Testis (tissue), 3 donors: ENCODE results near the gene SNAPC5. TPM values are rescaled to one million over a fixed set of nuclear protein-coding genes. Genes with fewer than 3 reads are reported as not detected.
"Not testable (repeated sequence)": the region's sequence is repeated elsewhere in the genome, so short reads cannot be mapped to it uniquely, and the experiment has no call there.

Experiments
- DNase-seq: peaks from one replicate; pipeline ENCODE4 v3.0.0-alpha.2; 2019
- H3K27ac ChIP-seq, 2 donors: fragments of 200-600 bp; sonication (generic); one replicate each; pipeline ENCODE4 v1.5.1; 2019
- H3K27me3 ChIP-seq: fragments of 200-600 bp; sonication (generic); one replicate; pipeline ENCODE4 v1.5.1; 2019
- H3K36me3 ChIP-seq: fragments of 200-600 bp; sonication (generic); one replicate; pipeline ENCODE4 v1.5.1; 2017; ENCODE audit warnings: low read depth; ENCODE audit errors: missing control alignments
- H3K4me1 ChIP-seq: fragments of 200-600 bp; sonication (generic); one replicate; pipeline ENCODE4 v1.5.1; 2019
- H3K4me3 ChIP-seq, 2 donors: fragments of 200-600 bp; sonication (generic); one replicate each; pipeline ENCODE4 v1.5.1; 2017 to 2019
- H3K9me3 ChIP-seq: fragments of 200-600 bp; sonication (generic); one replicate; pipeline ENCODE4 v1.5.1; 2017
- POLR2A ChIP-seq: fragments of 450-650 bp; IDR thresholded peaks from one replicate; pipeline ENCODE4 v1.6.1; 2017; ENCODE audit warnings: antibody characterized with exemption, mild to moderate bottlenecking, moderate library complexity
- WGBS, 2 donors: methylation state at CpG; one replicate each; pipeline ENCODE4 v1.1.5; 2018; 5-methylcytosine and 5-hydroxymethylcytosine counted together
- intact Hi-C: fragments of 100-400 bp; cut with DNase I; formaldehyde crosslinking; loops from one replicate; pipeline ENCODE4 v1.15.1; 2023; ENCODE audit warnings: low total_unique reads
- polyA plus RNA-seq: library from polyadenylated mRNA; stranded (reverse); fragments of 350-450 nt; fragmentation: Illumina TruSeq; extraction: RNeasy Lipid Tissue Mini Kit (QIAGEN cat#74804); gene quantifications from one replicate; pipeline ENCODE4 v1.2.3, GENCODE V29; 2014; ENCODE audit warnings: low read depth, low replicate concordance; ENCODE audit not compliant: insufficient read depth
- total RNA-seq, 2 donors: library from RNA; depleted of rRNA; stranded (reverse); fragments of >200 nt; gene quantifications; one replicate each; pipeline ENCODE4 v1.2.3, GENCODE V29; 2016
- TF ChIP-seq, protein P1 (sequence below), 3 experiments: fragments of 450-650 bp in 2 of 3; fragments of 200-600 bp in 1 of 3; sonication (generic) in 1 of 3; IDR thresholded peaks; one replicate each; pipeline ENCODE4 v1.5.1; 2016 to 2019; ENCODE audit warnings: antibody characterized with exemption in 3 of 3, mild to moderate bottlenecking in 2 of 3, moderate library complexity in 1 of 3

SNAPC5 gene
- total and polyA plus RNA-seq, 3 donors from 2014 or later: 30.7 to 73.9 (median 45.4) TPM

DNA sequence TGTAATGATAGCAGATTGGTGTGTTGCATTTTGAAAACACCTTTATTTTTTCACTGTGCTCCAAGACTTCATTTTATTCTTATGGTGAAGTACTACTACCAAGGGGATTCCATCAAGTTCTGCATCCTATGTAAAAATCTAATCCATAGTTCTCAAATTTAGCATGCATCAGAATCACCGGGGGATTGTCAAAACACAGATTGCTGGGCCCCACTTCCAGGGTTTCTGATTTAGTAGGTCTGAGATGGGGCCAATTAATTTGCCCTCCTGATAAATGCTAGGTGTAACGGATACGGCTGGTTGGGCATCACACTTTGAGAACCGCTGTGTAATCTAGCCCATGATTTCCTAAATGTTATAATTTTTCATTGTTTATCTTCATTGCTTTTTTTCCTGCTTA is 8.3 kb upstream of the SNAPC5 start:
- TF ChIP-seq, protein P1, sequence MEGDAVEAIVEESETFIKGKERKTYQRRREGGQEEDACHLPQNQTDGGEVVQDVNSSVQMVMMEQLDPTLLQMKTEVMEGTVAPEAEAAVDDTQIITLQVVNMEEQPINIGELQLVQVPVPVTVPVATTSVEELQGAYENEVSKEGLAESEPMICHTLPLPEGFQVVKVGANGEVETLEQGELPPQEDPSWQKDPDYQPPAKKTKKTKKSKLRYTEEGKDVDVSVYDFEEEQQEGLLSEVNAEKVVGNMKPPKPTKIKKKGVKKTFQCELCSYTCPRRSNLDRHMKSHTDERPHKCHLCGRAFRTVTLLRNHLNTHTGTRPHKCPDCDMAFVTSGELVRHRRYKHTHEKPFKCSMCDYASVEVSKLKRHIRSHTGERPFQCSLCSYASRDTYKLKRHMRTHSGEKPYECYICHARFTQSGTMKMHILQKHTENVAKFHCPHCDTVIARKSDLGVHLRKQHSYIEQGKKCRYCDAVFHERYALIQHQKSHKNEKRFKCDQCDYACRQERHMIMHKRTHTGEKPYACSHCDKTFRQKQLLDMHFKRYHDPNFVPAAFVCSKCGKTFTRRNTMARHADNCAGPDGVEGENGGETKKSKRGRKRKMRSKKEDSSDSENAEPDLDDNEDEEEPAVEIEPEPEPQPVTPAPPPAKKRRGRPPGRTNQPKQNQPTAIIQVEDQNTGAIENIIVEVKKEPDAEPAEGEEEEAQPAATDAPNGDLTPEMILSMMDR (IDR thresholded peaks at IDR 0.05): no peak
- intact Hi-C loops: no loop called here
- Histone ChIP-seq H3K36me3 (no peaks in the 10 kb centered on the region), H3K27ac (peak overlapping the region in 1 of 2 donors; percentile 95), H3K4me1 (peaks cover 12% of the 10 kb centered on the region), H3K9me3 (no peaks in the 10 kb centered on the region), H3K4me3 (peak overlapping the region; percentile 86 to 88), H3K27me3 (no peaks in the 10 kb centered on the region)
- 17% methylated on average over 4 of the region's 4 CpGs for WGBS, 2 donors
- no peak for DNase-seq

DNA sequence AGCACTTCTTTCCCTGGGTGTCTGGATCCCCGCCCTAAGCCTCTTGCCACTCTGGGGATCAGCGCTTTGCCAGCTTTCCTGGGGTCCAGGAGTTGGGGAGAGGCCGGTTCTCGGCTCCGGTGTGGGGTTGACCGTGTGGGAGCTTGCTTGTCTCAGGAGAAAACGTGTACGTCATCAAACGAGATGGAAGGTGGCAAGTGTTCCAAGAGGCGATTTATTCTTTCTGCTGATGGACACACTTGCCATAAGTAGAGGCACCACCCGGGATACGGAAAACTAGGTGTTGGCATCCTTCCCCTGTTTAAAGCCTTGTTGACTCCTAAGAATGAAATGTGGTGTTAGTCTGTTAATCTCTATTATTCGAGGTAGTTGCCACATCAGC is 7.9 kb upstream of the SNAPC5 start:
- Histone ChIP-seq H3K4me1 (peaks cover 12% of the 10 kb centered on the region), H3K9me3 (no peaks in the 10 kb centered on the region), H3K27me3 (no peaks in the 10 kb centered on the region), H3K36me3 (no peaks in the 10 kb centered on the region), H3K27ac (peak overlapping the region; percentile 94 to 95), H3K4me3 (peak overlapping the region; percentile 86 to 88)
- WGBS, 2 donors: 0% methylated on average over 13 of the region's 13 CpGs
- intact Hi-C loops: no loop called here
- no peak for DNase-seq
- TF ChIP-seq, protein P1 (IDR thresholded peaks at IDR 0.05): no peak
- TF ChIP-seq POLR2A: no peak

DNA sequence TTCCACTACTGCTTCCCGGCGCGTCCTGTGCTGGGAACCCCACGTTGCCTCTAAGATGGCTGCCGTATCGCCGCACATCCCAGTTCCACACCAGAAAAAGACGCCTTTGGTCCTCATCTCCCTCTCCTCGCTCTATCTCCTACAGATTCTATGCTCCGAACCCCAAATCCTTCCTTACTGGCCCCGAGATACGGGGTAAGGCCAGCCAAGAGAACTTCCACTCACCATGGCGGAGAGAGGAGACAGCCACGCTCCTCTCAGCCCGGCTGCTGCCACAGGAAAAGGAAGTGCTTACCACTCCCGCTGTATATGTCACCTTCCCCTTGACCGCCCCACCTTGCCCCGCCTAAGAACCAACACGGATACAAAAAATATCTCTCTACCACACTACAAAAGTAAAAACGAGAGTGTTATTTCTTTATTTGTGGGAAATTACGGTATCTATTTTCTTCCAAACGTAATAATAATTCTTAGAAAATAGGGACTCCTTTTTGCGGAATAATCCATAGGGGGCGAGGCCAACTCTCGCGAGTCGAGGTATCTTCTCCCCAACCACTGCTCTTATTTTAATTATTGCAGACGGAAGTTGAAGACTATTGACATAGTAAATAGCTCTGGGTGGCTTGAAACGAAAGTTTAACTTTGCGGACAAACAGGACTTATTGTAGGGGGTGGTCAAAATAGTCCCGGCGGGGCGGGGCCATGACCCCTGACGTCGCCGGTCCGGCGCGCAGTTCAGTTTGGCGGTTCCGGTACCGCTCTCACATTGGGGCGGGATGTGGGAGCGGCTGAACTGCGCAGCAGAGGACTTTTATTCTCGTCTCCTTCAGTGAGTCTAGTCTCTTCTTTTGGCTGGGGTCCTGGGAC is 7.2 kb upstream of the SNAPC5 start, which contains the start of the genes RPL4 and ZWILCH:
Gene RPL4, minus strand, starts transcription at position 293 of the 867 bp plus-strand sequence. Its CDS starts 65 bp downstream, at position 228.
Gene ZWILCH, plus strand, starts transcription at position 764 of the 867 bp plus-strand sequence. Its CDS starts 13 bp downstream, at position 777.
- peaks cover 12% of the 10 kb centered on the region for H3K4me1 ChIP-seq
- no peaks in the 10 kb centered on the region for H3K9me3 ChIP-seq
- WGBS, 2 donors: 0 to 1% methylated on average over 42 to 46 of the region's 46 CpGs
- DNase-seq: peak; percentile 88
- TF ChIP-seq, protein P1 (IDR thresholded peaks at IDR 0.05): peak in 1 of 3 experiments; percentile 27
- TF ChIP-seq POLR2A: no peak
- peak within 1 kb of the TSS; percentile 94 to 95 for H3K27ac ChIP-seq
- H3K36me3 ChIP-seq: no peaks in the 10 kb centered on the region
- peak within 1 kb of the TSS; percentile 86 to 88 for H3K4me3 ChIP-seq
- intact Hi-C loops: no loop called here
- H3K27me3 ChIP-seq: no peaks in the 10 kb centered on the region

DNA sequence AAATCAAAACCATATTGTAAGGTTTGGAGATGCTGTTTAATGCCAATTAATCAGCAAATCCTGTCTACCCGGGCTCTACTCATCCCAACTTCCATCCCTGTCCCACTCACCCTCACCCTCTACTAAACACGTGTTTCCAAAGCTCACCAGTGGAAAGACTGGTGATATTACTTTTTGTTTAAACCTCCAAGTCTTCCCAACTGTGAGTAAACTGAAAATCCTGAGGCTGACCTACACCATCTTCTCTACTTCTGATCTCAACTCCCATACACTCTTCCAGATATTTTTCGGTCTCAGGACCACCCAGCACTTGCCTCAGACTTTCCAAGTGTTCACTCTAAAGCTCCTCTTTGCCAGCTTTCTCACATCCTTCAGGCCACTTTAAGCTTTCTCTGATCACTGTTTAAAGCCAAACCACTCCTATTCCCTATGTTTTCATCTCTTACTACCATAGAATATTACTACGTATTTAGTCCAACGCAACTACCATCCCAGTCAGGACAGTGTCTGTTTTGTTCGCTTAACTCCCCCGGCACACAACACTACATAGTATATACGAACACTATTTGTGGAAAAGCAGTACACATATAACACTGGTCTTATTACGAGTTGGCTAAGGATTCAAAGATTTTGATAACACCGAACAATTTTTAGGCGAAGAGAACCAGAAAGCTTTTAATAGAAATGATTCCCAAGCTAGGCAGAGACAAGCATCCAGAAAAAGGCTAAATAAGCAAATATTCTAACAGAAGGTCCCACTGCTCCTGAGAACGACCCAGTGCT is 6.4 kb upstream of the SNAPC5 start:
- Histone ChIP-seq H3K4me3 (peak overlapping the region; percentile 86 to 88), H3K4me1 (peaks cover 12% of the 10 kb centered on the region), H3K27me3 (no peaks in the 10 kb centered on the region), H3K27ac (peak overlapping the region; percentile 94 to 95), H3K9me3 (no peaks in the 10 kb centered on the region), H3K36me3 (no peaks in the 10 kb centered on the region)
- no peak for TF ChIP-seq POLR2A
- TF ChIP-seq, protein P1 (IDR thresholded peaks at IDR 0.05): no peak
- WGBS, 2 donors: 0% methylated on average over 12 of the region's 12 CpGs
- DNase-seq: peak; percentile 12
- intact Hi-C loops: no loop called here

DNA sequence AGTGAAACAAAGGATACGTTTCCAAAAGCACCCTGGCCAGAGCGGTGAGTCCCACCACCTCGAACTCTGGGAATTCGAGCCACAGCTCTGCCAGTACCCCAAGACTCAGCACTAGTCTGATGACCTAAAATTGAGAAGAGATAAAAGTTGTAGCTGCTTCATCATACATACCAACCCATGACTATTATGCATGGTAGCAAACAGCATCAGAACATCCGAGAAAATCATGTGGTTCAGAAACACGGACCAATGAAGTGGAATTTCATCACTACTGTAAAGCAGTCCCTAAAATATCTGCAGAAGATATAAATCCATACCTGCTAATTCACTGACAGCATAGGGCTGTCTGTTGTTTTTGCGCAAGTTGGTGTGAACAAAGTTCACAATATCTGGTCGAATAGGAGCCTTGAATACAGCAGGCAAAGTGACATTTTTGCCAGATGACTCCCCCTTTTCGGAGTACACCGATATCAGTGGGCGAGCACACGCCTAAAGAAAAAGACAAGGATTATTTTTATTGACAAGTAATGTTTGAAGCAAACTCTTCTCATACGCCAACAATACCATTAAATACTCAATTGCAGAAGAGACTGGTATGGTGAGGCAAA is 5.6 kb upstream of the SNAPC5 start:
- peak; percentile 6 for DNase-seq
- H3K9me3 ChIP-seq, H3K36me3 ChIP-seq, H3K27me3 ChIP-seq, intact Hi-C loops, H3K4me3 ChIP-seq, H3K27ac ChIP-seq: not testable (repeated sequence)
- WGBS, 2 donors: 45 to 47% methylated on average over 13 of the region's 13 CpGs
- peaks cover 15% of the 10 kb centered on the region for H3K4me1 ChIP-seq
